Measurements from ENCODE around the gene SNX13.
"Not testable (repeated sequence)": the region's sequence is repeated elsewhere in the genome, so short reads cannot be mapped to it uniquely, and the experiment has no call there.

Gene SNX13

GRCh38 chr7:17912536-17913235 lies 27.6 kb downstream of the SNX13 start:
- Histone ChIP-seq H3K79me2 (ENCODE audit: low read length) (peaks cover 91% of the 10 kb centered on the region), H3K36me3 (replicated peaks; ENCODE audit: insufficient read depth, low read length) (no peaks in the 10 kb centered on the region), H3K4me3 (ENCODE audit: low read length) (no peak overlapping the region), H3K9me3 (replicated peaks; ENCODE audit: insufficient read depth, low read length) (no peaks in the 10 kb centered on the region), H4K20me1 (ENCODE audit: insufficient read depth, low read length) (no peaks in the 10 kb centered on the region), H3K9ac (ENCODE audit: low read length) (no peak overlapping the region), H3K9me2 (replicated peaks; ENCODE audit: insufficient read depth, low read length) (no peaks in the 10 kb centered on the region), H3K27ac (ENCODE audit: low read length) (no peak overlapping the region), H2AFZ (ENCODE audit: low read length) (no peak overlapping the region), H3K4me2 (ENCODE audit: low read depth, low read length) (no peak overlapping the region), H3K4me1 (ENCODE audit: low read length) (no peaks in the 10 kb centered on the region), H3K27me3 (replicated peaks; ENCODE audit: insufficient read depth, low read length) (no peaks in the 10 kb centered on the region), H3F3A (ENCODE audit: insufficient read depth, low read length) (no peaks in the 10 kb centered on the region)
- DNase-seq: no peak
- no peak for TF ChIP-seq EZH2phosphoT487 (IDR thresholded peaks at IDR 0.05; ENCODE audit: low read length)
- TF ChIP-seq CTCF (IDR thresholded peaks at IDR 0.05; ENCODE audit: low read length): no peak
- no peak for TF ChIP-seq EZH2 (optimal IDR thresholded peaks at IDR 0.05; ENCODE audit: low read depth, low read length)

GRCh38 chr7:17912050-17912449 lies 28.2 kb downstream of the SNX13 start:
- Histone ChIP-seq H4K20me1 (ENCODE audit: insufficient read depth, low read length) (no peaks in the 10 kb centered on the region), H3K9me3 (replicated peaks; ENCODE audit: insufficient read depth, low read length) (no peaks in the 10 kb centered on the region), H3K4me3 (ENCODE audit: low read length) (no peak overlapping the region), H3K36me3 (replicated peaks; ENCODE audit: insufficient read depth, low read length) (no peaks in the 10 kb centered on the region), H3K4me2 (ENCODE audit: low read depth, low read length) (no peak overlapping the region), H3K4me1 (ENCODE audit: low read length) (no peaks in the 10 kb centered on the region), H2AFZ (ENCODE audit: low read length) (no peak overlapping the region), H3K9me2 (replicated peaks; ENCODE audit: insufficient read depth, low read length) (no peaks in the 10 kb centered on the region), H3F3A (ENCODE audit: insufficient read depth, low read length) (no peaks in the 10 kb centered on the region), H3K27ac (ENCODE audit: low read length) (no peak overlapping the region), H3K79me2 (ENCODE audit: low read length) (peaks cover 85% of the 10 kb centered on the region), H3K9ac (ENCODE audit: low read length) (no peak overlapping the region), H3K27me3 (replicated peaks; ENCODE audit: insufficient read depth, low read length) (no peaks in the 10 kb centered on the region)
- DNase-seq: no peak
- TF ChIP-seq EZH2phosphoT487 (IDR thresholded peaks at IDR 0.05; ENCODE audit: low read length) (no peak), CTCF (IDR thresholded peaks at IDR 0.05; ENCODE audit: low read length) (no peak), EZH2 (optimal IDR thresholded peaks at IDR 0.05; ENCODE audit: low read depth, low read length) (no peak)

- TF ChIP-seq EZH2 (optimal IDR thresholded peaks at IDR 0.05; ENCODE audit: low read depth, low read length): no peak
- TF ChIP-seq CTCF (IDR thresholded peaks at IDR 0.05; ENCODE audit: low read length): no peak
- TF ChIP-seq EZH2phosphoT487 (IDR thresholded peaks at IDR 0.05; ENCODE audit: low read length): no peak
- no peak overlapping the region for H2AFZ ChIP-seq (ENCODE audit: low read length)
- H3K9me3 ChIP-seq (replicated peaks; ENCODE audit: insufficient read depth, low read length): no peaks in the 10 kb centered on the region
- H3K27me3 ChIP-seq (replicated peaks; ENCODE audit: insufficient read depth, low read length): no peaks in the 10 kb centered on the region
- peaks cover 71% of the 10 kb centered on the region for H3K79me2 ChIP-seq (ENCODE audit: low read length)
- H4K20me1 ChIP-seq (ENCODE audit: insufficient read depth, low read length): no peaks in the 10 kb centered on the region
- no peak overlapping the region for H3K4me2 ChIP-seq (ENCODE audit: low read depth, low read length)
- no peaks in the 10 kb centered on the region for H3K9me2 ChIP-seq (replicated peaks; ENCODE audit: insufficient read depth, low read length)
- no peak for DNase-seq
- no peaks in the 10 kb centered on the region for H3F3A ChIP-seq (ENCODE audit: insufficient read depth, low read length)
- H3K4me3 ChIP-seq (ENCODE audit: low read length): no peak overlapping the region
- H3K4me1 ChIP-seq (ENCODE audit: low read length): no peaks in the 10 kb centered on the region
- no peaks in the 10 kb centered on the region; the same call in 1 of the 2 replicates for H3K36me3 ChIP-seq (replicated peaks; ENCODE audit: insufficient read depth, low read length)
- H3K9ac ChIP-seq (ENCODE audit: low read length): no peak overlapping the region
- H3K27ac ChIP-seq (ENCODE audit: low read length): no peak overlapping the region
Measured at GRCh38 chr7:17910377-17910776, 29.9 kb downstream of the SNX13 start.

GRCh38 chr7:17909310-17909709 lies 31.0 kb downstream of the SNX13 start:
- H3K4me3 ChIP-seq (ENCODE audit: low read length); H3K4me2 ChIP-seq (ENCODE audit: low read depth, low read length); H3K9me2 ChIP-seq (replicated peaks; ENCODE audit: insufficient read depth, low read length); H3K36me3 ChIP-seq (replicated peaks; ENCODE audit: insufficient read depth, low read length); H3K4me1 ChIP-seq (ENCODE audit: low read length); H3K27me3 ChIP-seq (replicated peaks; ENCODE audit: insufficient read depth, low read length); H3K9ac ChIP-seq (ENCODE audit: low read length); H3F3A ChIP-seq (ENCODE audit: insufficient read depth, low read length); H4K20me1 ChIP-seq (ENCODE audit: insufficient read depth, low read length); H2AFZ ChIP-seq (ENCODE audit: low read length); H3K9me3 ChIP-seq (replicated peaks; ENCODE audit: insufficient read depth, low read length); H3K27ac ChIP-seq (ENCODE audit: low read length); DNase-seq: not testable (repeated sequence)
- peaks cover 70% of the 10 kb centered on the region for H3K79me2 ChIP-seq (ENCODE audit: low read length)
